Activated CD4-positive, CD25-positive, alpha-beta regulatory T cell treated with anti-CD3 and anti-CD28 coated beads, Interleukin-2, amount 50 U/mL, for 16 hours (primary cell): ENCODE results near the gene POLR2B.
"Not testable (repeated sequence)": the region's sequence is repeated elsewhere in the genome, so short reads cannot be mapped to it uniquely, and the experiment has no call there.

Experiments used
- DNase-seq: peaks from one replicate; pipeline ENCODE4 v3.0.0-alpha.2; 2020; ENCODE audit warnings: low read depth, low spot score

The POLR2B gene

GRCh38 chr4:56986952-56987351, 8.3 kb downstream of the POLR2B start:
- no peak for DNase-seq

DNA sequence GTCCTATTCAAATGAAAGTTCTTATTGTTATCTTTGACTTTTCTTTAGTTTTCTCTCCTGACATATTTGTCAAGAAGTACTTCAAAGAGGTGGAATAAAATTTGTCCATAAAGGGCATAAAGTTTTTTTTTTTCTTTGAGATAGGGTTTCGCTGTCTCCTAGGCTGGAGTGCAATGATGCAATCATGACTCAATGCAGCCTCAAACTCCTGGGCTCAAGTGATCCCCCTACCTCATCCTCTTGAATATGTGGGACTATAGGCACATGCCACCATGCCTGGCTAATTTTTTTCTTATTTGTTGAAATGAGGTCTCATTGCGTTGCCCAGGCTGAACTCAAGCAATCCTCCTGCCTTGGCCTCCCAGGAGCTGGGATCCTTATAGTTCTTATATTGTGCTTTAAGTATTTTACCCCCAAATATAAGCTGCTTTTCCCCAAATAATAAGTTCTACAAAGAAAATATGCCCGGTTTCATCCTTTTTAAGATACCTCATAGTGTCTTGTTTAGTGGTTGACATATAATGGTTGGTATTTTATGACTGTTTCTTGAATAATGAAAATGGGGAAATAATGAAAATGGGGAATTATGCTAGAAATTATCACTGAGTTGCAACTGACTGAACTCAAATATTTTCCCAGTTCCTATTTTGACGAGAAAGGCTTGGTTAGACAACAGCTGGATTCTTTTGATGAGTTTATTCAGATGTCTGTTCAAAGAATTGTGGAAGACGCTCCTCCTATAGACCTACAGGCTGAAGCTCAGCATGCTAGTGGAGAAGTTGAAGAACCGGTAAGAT, 11.6 kb downstream of the POLR2B start:
- no peak for DNase-seq

DNA sequence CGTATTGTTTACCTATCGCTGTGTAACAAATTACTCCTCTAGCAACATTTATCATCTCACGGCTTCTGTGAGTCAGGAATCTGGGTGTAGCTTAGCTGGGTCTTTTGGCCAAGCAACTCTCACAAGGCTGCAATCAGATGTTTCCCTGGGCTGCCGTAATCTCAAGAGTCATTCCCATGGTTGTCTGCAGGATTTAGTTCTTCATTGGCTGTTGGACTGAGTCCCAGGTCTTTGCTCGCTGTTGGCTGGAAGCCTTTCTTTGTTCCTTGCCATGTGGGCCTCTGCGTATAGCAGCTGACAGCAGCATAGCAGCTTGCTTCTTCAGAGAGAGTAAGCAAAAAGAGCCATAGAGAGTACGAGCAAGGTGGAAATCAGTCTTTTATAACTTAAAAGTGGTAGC, 16.8 kb downstream of the POLR2B start:
- no peak for DNase-seq

GRCh38 chr4:56999751-57000150, 21.1 kb downstream of the POLR2B start:
- no peak for DNase-seq

DNA sequence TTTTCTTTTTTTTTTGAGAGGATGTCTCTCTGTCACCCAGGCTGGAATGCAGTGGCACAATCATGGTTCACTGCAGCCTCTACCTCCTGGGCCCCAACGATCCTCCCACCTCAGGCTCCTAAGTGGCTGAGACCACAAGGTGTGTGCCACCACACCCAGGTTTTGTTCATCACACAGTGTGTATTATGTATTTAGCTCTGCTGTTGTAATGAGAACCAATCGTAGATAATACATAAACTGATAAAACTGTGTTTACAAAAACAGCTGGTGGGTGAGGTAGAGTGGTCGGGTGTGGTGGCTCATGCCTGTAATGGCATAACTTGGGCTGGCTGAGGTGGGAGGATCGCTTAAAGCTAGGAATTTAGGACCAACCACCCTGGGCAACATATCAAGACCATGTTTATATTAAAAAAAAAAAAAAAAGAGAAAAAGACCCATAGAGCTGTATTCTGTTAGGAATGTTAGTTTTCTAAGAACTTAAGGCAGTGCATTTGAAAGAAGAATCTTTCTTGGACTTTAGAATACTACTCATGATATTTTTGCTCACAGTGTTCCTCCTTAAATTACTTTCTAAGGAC, 34.9 kb downstream of the POLR2B start:
- no peak for DNase-seq

DNA sequence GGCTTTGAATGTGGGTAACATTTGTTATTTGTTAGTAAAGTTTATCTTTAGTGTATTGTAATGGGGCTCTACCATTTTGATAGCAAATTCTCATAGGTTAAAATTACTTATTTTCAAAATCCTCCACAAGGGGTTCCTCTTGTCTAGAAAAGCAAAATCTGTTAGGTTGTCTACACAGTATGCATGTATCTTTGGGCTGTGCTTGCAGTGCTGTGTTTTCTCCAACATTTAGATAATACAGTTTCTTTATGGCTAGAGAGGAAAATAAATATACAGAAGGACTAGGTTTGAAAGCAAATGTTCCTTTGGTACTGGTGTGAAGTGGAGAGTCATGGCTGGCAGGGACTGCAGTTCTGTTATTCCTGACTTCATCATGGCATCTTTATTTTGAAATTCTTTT, 40.3 kb downstream of the POLR2B start:
- no peak for DNase-seq

GRCh38 chr4:57020467-57021101, 41.9 kb downstream of the POLR2B start:
- DNase-seq = no peak

- DNase-seq = no peak
Observed at GRCh38 chr4:57023104-57023503, 44.4 kb downstream of the POLR2B start.

GRCh38 chr4:57034520-57034919, 55.8 kb downstream of the POLR2B start:
- no peak for DNase-seq

DNA sequence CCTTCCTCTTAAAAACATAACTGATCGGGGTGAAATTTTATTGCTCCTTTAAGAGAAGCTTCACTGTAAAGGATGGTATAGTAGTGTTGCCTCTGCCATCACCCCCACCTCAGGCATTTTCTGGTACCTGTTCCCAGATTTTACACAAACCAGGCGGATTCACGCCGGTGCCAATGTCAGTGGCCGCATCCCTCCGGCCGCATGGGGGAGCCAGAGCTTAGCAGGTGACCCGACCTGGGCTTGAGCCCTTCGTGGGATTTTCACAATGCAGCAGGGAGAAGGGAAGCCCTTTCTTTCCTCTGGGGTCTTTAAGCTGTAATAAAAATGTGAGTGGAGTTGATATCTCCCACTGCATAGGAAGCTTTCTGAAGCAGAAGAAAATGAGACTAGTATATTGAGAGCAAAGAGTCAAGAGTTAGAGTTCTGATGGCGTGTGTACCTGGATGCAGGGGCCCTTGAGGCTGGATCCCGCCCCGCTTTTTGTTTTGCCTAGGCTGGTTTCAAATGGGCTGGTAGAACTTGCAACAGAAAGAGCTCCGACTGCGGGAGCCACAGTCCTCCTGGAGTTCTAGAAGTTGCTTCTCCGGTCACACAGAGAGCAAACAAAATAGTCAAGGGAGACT, 59.4 kb downstream of the POLR2B start:
- no peak for DNase-seq

- no peak for DNase-seq
Observed at GRCh38 chr4:57039345-57039744, 60.6 kb downstream of the POLR2B start.

DNA sequence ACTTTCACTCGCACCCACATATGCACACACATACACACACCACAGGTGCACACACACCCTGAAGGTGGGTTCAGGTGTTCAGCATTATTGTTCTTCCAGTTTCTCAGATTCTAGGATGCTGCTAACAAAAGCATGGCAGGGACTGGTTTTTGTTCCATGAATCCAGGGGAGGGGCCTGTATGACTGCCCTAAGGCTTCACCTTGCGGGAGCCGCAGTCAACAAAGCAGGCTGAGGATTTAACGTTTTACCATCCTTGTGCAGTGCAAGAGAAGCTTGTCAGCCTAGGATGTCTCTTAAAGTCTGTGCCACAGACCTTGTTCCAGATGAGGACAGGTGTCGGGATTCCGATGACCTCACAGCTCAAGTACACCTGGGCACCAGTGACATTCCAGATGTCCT, 61.8 kb downstream of the POLR2B start:
- DNase-seq = no peak

- no peak for DNase-seq
Observed at GRCh38 chr4:57041020-57041419, 62.3 kb downstream of the POLR2B start.

DNA sequence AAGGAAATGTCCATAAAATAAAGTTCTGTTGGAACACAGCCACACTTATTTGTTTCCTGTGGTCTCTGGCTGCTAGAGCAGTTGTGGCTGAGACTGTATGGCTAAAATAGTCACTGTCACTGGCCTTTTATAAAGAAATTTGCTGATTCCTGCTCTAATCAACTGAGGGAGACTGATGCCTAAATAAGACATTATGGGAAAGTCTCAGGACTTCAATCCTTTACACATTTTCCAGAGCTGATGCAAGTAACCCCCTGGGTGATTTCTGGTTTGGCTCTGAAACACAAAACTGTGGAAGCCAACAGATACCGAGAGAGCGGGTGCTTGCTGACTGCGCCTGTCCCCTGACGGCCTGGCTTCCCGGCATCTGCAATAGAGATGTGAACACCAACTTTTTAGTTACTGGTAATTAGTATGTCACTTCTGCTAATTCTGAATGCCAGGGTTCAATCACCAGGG, 64.0 kb downstream of the POLR2B start:
- no peak for DNase-seq

- no peak for DNase-seq
Observed at GRCh38 chr4:57043347-57044251, 64.9 kb downstream of the POLR2B start.

- DNase-seq = no peak
Observed at GRCh38 chr4:57044279-57044678, 65.6 kb downstream of the POLR2B start.

DNA sequence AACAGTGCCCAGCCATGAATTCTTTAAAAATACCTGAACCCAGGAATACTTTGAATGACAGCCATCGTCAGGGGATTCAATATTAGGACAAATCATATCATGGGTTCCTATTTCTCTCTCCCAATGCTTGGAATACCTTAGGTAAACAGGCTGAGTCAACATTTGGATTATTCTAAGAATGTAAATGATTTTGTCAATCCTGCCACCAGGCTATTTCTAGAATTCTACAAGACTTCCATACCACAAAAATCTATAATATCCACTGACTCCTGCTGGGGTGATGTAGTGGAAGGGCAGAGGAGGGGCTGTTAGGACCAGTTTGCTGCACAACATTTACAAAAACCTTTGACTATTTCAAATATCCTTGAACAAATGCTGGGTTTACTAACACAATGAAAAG, 66.3 kb downstream of the POLR2B start:
- DNase-seq = no peak

- DNase-seq = not testable (repeated sequence)
Observed at GRCh38 chr4:57047046-57047445, 68.3 kb downstream of the POLR2B start.

DNA sequence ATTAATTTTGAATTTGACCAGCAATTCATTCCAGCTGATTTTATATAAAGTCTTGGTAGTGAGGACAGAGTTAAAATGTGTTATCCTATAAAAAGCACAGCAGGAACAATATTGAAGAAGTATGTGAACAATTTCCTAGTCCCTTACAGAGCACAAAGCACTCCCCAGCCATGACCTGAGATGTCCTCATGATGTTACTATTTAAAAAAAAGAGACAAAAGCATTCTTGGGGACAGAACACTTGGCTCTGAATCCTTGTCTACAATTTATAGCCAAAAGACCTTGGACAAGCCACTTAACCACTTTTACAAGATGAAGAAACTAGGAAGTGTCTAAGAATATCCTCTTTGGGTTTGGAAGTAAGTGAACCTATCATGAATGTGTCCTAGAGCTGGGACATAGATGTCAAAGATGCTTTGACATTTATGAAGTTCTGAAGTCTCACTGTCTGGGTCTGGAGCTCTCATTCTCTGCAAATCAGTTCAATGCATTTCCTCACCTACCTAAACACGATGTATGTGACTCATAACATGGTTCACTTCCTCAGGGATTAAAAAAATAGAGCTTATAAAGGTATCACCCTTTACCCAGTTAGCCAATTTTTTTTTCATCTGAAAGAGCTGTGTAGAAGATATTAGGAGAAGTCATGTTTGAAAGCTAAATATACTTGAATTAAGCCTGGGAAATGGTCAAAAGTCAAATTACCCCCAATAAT, 70.1 kb downstream of the POLR2B start:
- no peak for DNase-seq

DNA sequence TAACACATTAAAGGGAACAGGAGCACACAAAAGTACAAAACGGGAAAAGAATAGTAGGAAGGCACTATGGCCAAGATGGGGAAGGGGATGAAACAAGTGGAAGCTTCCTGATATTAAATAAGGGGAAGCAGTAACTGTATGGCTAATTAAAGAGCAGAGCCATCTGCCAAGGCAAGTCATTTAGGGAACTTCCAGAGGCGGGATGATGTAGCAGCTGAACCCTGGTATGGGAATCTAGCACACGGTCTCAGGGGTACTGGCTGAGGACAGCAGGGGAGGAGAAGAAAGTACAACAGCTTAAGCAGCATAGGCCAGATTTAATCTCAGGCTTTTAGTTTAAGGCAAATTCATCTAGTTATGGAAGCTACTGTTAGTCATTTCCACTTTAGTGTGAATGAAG, 72.4 kb downstream of the POLR2B start:
- no peak for DNase-seq

DNA sequence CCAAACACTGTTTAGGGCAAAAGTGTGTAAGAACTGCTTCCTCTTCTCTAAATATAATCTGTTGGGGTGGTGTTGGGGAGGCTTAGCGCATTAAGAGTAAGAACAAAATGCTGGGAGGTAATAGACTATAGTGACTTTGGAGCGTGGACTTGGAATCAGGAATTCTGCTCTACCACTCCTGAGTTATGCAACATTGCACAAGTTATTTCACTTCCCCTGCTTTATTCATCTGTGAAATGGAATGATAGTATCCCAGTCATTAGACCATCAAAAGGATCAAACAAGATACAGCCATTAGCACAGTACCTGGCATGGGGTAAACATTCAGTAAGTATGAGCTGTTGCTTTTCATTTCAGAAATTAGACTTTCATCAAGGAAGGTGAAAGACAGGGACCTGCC, 72.8 kb downstream of the POLR2B start:
- DNase-seq = no peak
